ENCODE measurements around the gene LRRN4CL.
A peak's percentile ranks its signal among the peaks of the same experiment; 100 is the strongest.
"Not testable (repeated sequence)": the region's sequence is repeated elsewhere in the genome, so short reads cannot be mapped to it uniquely, and the experiment has no call there.

LRRN4CL gene

DNA sequence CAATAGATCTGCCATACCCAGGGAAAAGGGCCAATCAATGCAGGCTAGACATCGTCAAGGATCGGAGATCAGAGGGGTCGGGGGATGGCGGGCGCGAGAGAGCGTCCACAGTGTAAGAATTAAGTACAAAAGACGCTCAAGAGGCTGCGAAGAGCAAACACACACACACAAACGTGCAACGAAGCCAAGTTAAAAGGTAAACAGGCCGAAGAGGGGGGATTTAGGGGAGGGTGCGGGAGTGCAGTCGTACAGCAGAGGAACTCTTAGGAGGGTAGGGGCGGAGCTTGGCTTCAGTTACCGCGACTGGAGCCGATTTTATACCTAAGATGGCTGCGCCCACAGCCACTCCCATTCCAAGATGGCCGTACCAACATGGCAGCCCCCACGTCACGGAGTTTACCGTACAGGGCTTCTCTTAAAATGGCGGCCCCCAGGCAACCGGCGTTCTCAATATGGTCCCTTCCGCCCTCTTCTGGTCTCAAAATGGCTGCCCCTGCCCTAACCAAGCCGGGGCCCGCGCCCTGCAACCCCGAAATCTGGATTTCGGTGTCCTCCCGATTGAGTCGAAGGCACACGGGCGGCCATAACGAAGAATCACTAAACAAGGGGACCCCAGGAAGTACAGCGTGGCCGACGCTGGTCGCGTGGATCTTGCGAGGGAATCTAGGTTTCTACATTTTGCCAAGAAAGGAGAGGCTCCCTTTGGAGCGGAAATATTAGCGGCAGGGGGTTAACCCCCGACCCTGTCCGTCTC is 20.1 kb upstream of the LRRN4CL start:
- DNase-seq (ENCODE audit: low read depth): peak; percentile 94

DNA sequence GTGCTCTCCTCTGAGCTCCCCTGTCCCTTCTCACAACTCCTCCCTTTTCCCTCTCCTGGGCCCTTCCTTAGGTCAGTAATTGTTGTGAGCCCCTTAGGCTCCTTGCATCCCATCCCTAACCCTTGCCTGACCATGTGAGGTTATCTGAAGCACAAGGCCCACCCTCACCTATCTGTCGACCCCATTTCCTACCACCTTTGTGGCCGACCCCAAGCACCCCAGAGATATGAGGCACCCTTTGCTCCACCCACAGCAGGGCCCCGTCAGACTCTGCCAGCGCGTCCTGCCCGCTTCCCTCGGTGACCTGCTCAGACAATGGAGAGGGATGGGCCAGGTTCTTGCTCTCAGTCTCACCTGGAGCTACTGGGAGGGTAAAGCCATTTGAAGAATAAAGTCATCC is 19.5 kb upstream of the LRRN4CL start:
- no peak for DNase-seq (ENCODE audit: low read depth)

DNA sequence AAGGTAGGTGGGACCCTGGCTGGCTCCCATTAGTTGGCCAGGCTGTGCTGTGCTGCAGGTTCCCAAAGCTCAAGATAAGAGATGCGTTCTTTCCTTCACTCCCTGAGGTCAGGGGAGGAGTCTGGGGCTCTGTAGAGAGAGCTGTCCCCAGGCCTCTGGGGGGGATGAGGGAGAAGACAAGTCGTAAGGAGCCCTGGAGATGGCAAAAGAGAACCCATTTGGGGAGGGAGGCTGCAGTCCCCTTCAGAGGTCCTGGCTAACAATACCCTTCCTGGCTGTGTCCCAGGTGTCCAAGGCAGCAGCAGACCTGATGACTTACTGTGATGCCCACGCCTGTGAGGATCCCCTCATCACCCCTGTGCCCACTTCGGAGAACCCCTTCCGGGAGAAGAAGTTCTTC is 19.1 kb upstream of the LRRN4CL start:
- no peak for DNase-seq (ENCODE audit: low read depth)

DNA sequence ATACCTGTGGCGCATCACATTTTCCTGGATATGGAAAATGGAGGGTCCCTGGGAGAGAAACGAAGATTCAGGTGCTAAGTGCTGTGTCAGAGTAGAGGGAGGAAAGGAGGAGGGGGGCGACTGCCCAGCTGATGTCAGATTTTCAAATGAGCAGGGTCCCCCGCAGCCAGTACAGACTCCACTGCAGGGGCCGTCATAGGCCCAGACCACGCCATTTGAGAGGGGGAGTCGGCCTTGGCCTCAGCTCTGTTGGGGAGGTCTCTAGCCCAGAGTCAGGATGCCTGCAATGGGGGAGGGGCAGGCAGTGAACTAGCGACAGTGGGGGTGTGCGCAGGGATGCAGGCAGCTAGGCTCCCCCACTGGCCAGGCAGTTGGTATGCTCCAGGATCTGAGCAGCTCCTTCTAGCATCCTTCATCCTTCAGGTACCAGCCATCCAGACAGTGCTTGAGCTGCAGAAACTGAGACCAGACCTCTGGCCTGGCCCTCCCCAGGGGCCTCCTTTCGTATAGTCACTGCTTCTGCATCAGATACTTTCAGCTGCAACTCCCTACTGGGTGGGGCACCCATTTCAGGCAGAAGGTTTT is 18.0 kb upstream of the LRRN4CL start, which contains the start of the genes BSCL2 and GNG3:
BSCL2 (minus strand) TSS at position 148 of the 585 bp plus-strand sequence. CDS start 229 bp downstream, outside the sequence.
GNG3 (plus strand) TSS at position 400 of the 585 bp plus-strand sequence. CDS start 620 bp downstream, outside the sequence.
- DNase-seq (ENCODE audit: low read depth): no peak

DNA sequence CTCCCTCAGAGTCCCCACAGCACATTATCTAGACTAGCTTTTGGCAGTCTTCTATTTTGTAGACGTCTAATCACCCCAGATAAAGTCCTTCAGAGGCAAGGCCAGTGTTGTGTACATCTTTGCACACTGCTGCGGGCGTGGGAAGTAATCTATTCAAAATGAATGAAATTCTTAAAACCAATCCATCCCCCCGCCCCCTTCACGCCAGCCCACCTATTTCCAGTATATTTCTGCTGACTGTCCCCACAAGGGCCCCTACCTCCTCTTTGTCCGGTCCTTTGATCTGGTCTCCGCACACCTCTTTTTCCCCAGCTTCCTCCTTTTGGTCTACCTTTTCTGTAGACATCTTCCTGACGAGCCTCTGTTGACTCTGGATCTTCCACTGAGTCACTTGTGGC is 17.5 kb upstream of the LRRN4CL start:
- no peak for DNase-seq (ENCODE audit: low read depth)

DNA sequence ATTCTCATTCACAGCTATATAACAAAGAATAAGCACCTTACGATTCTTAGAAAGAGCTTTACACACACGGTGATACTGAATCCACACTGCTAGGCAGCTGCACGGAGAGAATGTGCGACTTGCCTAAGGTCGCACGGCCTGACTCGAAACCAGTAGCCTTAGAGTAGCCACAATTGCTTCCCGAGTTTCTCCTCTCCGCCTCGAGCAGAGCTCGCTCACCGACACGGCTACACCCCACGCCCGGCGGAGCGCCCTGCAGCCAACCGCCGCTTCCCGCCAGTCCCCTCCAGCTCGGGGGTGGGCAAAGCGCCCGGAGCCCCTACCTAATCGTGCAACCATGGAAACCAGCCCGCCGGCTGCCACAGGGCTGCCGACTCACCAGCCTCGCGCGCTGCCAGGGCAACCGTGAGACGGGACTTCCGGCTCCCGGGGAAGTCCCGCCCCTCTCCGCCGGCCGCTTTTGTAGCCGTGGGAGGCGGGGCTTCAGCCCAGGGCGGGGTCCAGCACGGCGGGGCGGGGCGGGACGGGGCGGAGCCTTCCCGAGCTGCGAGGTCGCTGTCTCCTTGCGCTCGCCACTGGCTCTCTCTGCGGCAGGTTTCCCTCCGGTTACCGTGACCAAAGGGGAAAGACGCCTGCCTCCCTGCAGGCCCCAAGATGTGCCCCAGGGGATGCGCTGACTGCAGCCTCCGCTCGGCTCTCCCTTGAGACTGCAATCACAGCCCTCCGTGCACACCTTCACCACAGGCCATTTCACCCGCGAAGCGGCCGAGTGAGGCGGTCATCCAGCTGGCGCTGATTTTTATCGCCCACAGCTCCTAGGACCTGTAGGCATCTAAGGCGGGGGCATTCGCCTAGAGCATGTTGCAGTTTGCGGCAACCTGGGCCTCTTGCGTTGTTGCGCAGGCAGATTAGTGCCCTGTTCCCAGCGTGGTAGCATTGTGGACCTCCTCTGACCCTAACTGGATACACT is 16.8 kb upstream of the LRRN4CL start:
- peak; percentile 82 for DNase-seq (ENCODE audit: low read depth)

DNA sequence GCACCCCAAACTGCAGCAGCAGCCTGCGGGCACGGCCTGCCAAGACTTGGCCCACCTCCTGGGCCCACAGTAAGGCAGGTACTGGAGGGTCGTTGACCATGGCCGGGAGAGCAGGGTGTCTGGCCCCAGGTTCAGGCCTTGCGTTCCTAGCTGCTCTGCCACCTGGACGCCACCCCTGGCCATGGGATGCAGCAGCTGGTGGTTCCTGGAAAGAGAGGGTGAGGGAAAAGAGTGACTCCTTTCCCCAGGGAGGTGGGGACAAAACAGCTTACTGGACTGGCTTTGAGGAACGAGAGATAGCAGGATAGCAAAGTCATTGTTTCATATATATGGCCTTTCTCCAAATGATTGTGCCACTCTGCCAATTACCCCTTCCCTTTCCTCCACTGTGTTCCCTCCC is 16.1 kb upstream of the LRRN4CL start:
- DNase-seq (ENCODE audit: low read depth): no peak

DNA sequence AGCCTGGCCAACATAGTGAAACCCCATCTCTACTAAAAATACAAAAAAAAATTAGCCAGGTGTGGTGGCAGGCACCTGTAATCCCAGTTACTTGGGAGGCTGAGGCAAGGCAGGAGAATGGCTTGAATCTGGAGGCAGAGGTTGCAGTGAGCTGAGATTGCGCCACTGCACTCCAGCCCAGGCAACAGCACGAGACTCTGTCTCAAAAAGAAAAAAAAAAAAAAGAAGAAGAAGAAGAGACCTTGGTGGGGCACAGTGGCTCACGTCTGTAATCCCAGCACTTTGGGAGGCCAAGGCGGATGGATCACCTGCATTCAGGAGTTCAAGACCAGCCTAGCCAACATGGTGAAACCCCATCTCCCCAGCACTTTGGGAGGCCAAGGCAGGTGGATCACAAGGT is 14.6 kb upstream of the LRRN4CL start:
- not testable (repeated sequence) for DNase-seq (ENCODE audit: low read depth)

DNA sequence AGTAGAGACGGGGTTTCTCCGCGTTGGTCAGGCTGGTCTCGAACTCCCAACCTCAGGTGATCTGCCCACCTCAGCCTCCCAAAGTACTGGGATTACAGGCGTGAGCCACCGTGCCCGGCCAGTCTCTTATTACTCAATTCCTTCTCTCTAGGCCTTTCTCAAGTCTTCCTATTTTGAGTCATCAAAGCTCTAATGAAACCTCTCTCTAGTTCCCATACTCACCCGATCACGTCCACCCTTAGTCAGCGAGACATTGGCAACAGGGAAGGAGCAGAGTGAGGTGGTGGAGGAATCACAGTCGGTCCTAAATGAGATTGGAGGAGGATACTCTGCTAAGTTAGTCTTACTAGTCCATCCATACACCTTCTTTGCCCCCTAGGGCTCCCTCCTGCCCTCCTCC is 12.9 kb upstream of the LRRN4CL start:
- DNase-seq (ENCODE audit: low read depth): no peak

DNA sequence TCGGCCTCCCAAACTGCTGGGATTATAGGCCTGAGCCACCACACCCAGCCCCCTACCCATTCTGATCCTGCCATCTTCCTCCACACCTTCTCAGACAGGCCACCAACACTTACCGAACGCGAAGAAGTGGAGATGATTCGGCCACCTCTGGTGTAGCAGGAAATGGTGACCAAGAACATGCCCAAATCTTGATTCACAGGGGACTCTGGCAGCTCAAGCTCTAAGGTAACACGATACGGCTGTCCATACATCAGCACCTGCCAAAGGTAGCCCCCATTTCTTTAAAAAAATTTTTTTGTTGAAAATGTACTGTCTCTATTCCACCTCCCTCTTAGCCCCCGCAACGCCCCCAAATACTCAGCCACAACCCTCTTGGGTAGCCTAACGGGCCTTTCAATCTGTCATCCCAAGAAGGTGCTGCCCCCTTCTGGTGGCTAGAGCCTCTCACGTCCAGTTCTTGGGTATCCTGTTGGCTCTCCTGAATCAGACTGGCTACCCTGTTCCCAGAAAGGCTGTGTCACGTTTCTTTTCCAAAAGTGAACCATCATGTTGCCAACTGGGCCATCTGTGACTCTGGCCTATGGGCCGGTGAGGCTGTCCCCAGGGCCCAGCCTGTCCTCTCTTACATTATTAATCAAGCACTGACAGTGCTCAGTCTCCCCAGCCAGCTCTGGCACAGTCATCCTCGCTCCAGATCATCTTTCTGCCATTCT is 5.3 kb upstream of the LRRN4CL start:
- DNase-seq (ENCODE audit: low read depth): peak; percentile 72

DNA sequence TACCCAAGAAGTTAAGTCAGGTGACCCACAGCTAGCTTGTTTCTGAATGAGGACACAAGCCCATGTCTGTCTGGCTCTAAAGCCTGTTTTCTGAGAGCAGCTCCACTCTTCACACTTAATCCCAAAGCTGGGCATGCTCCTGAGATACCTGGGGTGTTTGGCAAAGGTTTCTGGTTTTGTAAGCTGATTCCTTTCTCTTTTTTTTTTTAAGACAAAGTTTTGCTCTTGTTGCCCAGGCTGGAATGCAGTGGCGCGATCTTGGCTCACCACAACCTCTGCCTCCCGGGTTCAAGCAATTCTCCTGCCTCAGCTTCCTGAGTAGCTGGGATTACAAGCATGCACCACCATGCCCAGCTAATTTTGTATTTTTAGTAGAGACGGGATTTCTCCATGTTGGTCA is 4.3 kb upstream of the LRRN4CL start:
- DNase-seq (ENCODE audit: low read depth): not testable (repeated sequence)

DNA sequence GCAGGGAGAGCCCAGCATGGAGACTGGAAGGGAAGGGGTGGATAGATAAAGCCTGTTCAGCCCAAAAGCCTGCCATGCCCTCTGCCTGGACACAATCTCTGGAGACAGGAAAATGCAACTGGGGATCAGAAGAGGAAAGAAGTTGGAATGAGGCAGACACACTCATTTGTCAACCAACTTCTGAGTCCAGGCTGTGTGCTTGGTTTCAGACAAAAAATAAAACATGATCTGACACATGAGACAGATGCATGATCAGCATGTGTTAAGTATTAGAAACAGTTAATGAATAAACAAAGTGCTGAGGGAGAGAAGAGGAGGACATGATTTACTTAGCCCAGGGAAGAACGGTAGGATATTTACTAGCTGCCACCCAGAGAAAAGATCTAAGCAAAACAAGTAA is 839 bp downstream of the LRRN4CL start:
- no peak for DNase-seq (ENCODE audit: low read depth)

DNA sequence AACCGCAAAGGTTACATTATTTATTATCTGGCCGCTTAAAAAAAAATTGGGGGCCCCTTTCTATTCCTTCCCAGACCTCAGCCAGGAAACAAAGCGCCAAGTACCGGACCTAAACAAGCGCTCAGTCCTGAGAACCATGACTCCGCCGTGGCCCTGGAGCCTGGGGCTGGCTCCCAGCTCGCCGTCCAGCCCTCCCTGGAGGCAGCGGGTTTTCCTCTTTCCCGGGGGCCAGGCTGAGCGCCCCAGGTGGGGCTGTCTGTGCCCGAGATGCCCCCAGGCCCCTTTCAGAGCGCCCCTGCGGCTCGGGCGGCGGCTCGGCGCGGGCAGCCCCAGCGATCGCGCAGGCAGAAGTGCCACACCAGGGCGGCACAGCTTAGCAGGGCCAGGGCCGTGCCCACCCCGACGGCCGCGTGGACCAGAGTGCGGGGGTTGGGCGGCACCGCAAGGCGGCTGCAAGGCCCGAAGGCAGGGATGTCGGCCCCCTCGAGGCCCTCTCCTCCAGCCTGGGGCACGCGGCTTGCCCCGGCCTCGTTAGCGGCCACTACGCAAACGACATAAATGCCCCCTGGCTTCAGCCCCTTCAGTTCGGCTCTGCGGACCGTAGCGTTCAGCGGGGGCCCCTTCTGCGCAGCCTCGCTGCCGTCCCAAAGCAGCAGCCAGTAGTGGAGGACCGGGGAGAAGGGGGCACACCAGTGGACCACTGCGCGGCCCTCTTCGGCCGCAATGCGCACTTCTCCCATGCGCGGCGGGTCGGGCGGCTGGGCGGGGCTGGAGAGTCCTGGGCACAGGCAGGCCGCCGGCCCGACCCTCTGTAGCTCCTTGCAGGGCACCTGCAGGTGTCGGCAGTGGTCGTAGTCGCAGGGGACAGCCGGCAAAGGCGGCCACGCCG is 1.6 kb downstream of the LRRN4CL start:
- no peak for DNase-seq (ENCODE audit: low read depth)

DNA sequence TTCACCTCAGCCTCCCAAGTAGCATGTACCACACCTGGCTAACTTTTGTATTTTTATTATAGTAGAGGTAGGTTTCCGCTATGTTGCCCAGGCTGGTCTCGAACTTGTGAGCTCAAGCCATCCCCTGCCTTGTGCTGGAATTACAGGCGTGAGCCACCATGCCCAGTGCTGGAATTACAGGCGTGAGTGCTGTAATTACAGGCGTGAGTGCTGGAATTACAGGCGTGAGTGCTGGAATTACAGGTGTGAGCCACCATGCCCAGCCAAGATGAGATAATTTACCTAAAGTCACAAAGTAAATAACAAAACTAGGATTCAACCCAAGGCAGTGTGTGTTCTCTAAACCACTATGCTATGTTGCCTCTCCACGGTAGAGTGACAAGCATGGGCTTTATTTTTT is 6.8 kb downstream of the LRRN4CL start:
- no peak for DNase-seq (ENCODE audit: low read depth)

DNA sequence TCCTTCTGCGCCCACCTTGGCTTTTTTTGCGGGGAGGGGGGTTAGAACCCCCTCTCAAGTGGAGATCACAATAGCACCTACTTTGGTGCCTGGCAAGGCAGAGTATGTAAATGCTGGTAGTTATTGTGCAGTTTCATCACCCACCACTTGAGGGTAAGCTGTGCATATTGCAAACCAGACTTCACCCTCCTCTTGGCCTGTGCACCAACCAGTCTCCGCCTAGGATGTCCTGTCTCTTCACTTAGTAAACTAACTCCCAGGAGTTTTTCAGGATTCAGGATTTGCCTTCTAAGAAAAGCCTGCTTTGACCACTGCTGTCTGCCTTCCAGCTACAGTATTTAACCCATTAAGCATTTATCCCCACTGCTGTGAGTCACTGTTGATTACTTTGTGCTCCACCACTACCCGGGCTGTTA is 8.5 kb downstream of the LRRN4CL start:
- peak; percentile 65 for DNase-seq (ENCODE audit: low read depth)

DNA sequence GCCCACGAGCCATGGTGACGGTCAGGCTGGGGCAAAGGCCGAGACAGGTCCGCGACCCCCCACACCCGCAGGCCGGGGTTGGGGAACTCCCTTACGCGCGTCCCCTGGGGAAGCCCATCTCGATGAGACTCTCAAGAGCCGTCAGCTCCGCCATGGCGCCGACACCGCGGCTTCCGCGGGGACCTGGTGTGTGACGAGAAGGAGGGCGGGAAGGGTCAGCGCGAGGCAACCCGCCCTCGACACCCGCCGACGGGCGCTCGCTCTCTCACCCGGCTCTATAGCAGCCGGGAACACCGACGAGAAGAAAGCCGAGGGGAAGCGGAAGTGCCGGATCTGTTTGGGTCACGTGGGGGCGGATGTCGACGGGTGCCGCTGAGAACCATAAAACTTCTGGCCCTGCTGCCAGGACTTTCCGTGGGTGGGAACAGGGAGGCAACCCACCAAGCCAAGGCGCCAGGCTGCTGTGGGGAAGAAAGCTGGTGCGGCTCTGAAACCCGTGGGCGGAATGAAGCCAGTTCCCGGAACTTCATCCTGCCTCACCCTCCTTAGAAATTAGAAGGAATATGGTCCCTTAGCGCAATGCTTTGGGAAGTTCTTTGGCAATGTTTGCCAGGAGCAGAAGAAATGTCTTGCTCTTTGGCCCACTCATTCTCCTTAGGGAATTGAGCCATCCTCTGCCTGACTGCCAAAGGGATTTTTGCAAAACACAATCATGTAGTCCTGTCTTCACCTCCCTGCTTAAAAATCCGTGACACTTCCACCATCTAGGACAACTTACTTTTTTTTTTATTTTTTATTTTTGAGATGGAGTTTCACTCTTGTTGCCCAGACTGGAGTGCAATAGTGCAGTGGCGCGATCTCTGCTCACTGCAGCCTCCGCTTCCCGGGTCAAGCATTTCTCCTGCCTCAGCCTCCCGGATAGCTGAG is 10.3 kb downstream of the LRRN4CL start, which contains the start of gene UBXN1:
UBXN1 (minus strand) TSS at position 304 of the 927 bp plus-strand sequence; CDS start at position 154, 150 bp downstream.
- peak; percentile 84 for DNase-seq (ENCODE audit: low read depth)

DNA sequence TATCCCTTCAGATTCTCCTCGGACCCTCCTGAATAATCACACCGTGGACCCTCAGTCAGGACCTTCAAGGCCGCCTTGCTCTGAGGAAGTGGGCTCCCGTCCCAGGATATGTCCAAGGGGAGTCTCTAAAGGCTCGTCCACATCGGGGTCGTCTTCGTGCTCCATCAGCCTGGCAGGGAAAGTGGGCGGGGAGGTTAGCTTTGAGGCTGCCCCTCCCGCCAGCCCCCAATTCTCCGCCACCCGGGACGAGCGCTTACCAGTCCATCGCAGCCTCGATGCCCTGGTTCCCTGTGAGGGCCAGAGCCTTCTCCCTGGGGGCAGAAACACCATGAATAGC is 10.9 kb downstream of the LRRN4CL start:
- no peak for DNase-seq (ENCODE audit: low read depth)

DNA sequence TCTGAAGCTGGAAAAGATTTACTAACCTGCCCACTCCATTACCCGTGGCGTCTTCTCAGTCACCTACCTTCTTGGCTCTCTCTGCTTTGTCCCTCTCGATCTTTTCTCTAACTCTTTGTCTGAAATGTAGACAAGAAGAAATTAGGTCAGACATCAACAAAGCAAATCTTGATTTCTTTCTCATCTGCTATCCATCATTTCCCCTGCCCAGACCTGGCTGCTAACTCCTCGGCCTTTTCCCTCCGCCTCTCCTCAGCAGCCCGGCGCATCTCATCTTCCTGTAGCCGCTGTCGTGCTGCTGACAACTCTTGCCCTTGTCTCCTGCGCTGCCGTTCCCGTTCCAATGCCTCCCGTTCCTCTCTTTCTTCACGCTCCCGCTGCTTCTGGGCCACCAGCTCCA is 11.6 kb downstream of the LRRN4CL start:
- no peak for DNase-seq (ENCODE audit: low read depth)

DNA sequence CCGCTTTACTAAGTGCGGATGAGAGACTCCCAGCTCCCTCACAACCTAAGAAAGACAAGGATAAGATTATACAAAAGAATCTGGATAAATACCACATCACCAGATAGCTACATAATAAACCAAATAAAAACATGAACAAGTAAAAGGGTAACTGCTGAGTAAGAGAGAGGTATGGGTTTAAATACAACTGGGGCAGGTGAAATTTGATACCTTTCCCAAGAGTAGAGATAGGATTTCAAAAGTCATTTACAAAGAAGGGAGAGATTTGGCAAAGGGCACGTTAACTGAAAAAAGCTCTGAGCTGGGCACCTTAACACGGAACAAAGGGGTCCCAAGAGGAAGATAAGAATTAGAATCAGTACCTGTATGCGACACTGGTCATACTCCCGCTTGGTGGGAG is 12.2 kb downstream of the LRRN4CL start:
- no peak for DNase-seq (ENCODE audit: low read depth)

DNA sequence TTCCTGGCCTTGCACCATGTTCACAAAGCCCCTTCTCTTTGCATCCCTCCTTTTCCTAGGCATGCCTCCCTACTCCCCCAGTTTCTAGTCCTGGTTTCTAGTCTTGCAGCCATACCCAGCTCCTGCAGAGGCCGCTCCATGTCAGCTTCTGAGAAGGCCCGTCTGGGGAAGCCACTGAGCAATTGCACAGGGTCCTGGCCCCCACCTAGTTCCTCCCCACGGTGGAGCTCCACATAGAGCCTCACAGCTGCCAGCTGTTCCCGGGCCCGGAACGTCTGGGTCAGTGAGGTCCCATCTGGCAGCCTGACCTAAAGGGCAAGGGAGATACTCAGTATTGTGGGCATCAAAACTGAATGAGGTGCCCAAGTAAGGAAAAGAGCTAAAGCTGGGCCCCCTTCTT is 12.6 kb downstream of the LRRN4CL start:
- DNase-seq (ENCODE audit: low read depth): no peak
